DMS153 treated with DMSO at 0.1 percent for 48 hours (cell line): Measurements from ENCODE around the gene TBC1D10B.

Experiments used
- DNase-seq: peaks from one replicate; lab custom pipeline; 2025; ENCODE audit not compliant: unreplicated experiment; lab: John Stamatoyannopoulos, UW

Gene TBC1D10B

GRCh38 chr16:30370456-30371247 is at the start of gene TBC1D10B:
Gene TBC1D10B (minus strand): TSS chr16:30370494. CDS start chr16:30370183, 311 bp downstream.
- DNase-seq: peak; percentile 100

- no peak for DNase-seq
Measured at GRCh38 chr16:30418350-30419181, 48.3 kb upstream of the TBC1D10B start.

- peak; percentile 88 for DNase-seq
Measured at GRCh38 chr16:30417529-30418349, 47.4 kb upstream of the TBC1D10B start.

GRCh38 chr16:30416624-30417528 is 46.6 kb upstream of the TBC1D10B start:
- DNase-seq: no peak

GRCh38 chr16:30416047-30416603 is 45.8 kb upstream of the TBC1D10B start:
- no peak for DNase-seq

- DNase-seq: no peak
Measured at GRCh38 chr16:30414159-30414558, 43.9 kb upstream of the TBC1D10B start.

- no peak for DNase-seq
Measured at GRCh38 chr16:30413112-30413806, 43.0 kb upstream of the TBC1D10B start.

GRCh38 chr16:30409125-30410060 is 39.1 kb upstream of the TBC1D10B start:
- DNase-seq: peak; percentile 78

- no peak for DNase-seq
Measured at GRCh38 chr16:30407804-30408534, 37.7 kb upstream of the TBC1D10B start.

- peak; percentile 86 for DNase-seq
Measured at GRCh38 chr16:30407102-30407803, 37.0 kb upstream of the TBC1D10B start, which contains the start of gene ZNF771. Gene ZNF771 (plus strand): TSS chr16:30407606. CDS start chr16:30408054, 448 bp downstream.

- DNase-seq: no peak
Measured at GRCh38 chr16:30406795-30407101, 36.5 kb upstream of the TBC1D10B start.

- no peak for DNase-seq
Measured at GRCh38 chr16:30401768-30402425, 31.6 kb upstream of the TBC1D10B start.

- DNase-seq: no peak
Measured at GRCh38 chr16:30399435-30400186, 29.3 kb upstream of the TBC1D10B start.

GRCh38 chr16:30398661-30399434 is 28.6 kb upstream of the TBC1D10B start:
- no peak for DNase-seq
